Stomach smooth muscle (tissue), 2 donors: ENCODE data around the gene KBTBD6.
"Not testable (repeated sequence)": the region's sequence is repeated elsewhere in the genome, so short reads cannot be mapped to it uniquely, and the experiment has no call there.

Experiments
- H3K27ac ChIP-seq: one replicate; pipeline ENCODE4 v1.7.0; 2013; ENCODE audit warnings: mild to moderate bottlenecking, low read length, inconsistent platforms
- H3K27me3 ChIP-seq, 2 donors: one replicate each; pipeline ENCODE4 v1.7.0; 2013; ENCODE audit warnings: low read length in 2 of 2; ENCODE audit not compliant: insufficient read depth in 2 of 2, control insufficient read depth in 1 of 2
- H3K36me3 ChIP-seq, 2 donors: one replicate each; pipeline ENCODE4 v1.7.0; 2013; ENCODE audit warnings: low read length in 2 of 2; ENCODE audit not compliant: control insufficient read depth in 2 of 2, insufficient read depth in 2 of 2
- H3K4me1 ChIP-seq: one replicate; pipeline ENCODE4 v1.7.0; 2013; ENCODE audit warnings: low read length; ENCODE audit not compliant: control insufficient read depth, insufficient read depth
- H3K4me3 ChIP-seq, 2 donors: one replicate each; pipeline ENCODE4 v1.7.0; 2013; ENCODE audit warnings: low read length in 2 of 2
- H3K9ac ChIP-seq, 2 donors: one replicate each; pipeline ENCODE4 v1.7.0; 2013; ENCODE audit warnings: low read length in 2 of 2, mild to moderate bottlenecking in 1 of 2
- H3K9me3 ChIP-seq, 2 donors: one replicate each; pipeline ENCODE4 v1.7.0; 2013; ENCODE audit warnings: low read length in 2 of 2; ENCODE audit not compliant: control insufficient read depth in 2 of 2
- donor health status: healthy.
- donor health status: Pancreatic carcinoma.

Gene KBTBD6

DNA sequence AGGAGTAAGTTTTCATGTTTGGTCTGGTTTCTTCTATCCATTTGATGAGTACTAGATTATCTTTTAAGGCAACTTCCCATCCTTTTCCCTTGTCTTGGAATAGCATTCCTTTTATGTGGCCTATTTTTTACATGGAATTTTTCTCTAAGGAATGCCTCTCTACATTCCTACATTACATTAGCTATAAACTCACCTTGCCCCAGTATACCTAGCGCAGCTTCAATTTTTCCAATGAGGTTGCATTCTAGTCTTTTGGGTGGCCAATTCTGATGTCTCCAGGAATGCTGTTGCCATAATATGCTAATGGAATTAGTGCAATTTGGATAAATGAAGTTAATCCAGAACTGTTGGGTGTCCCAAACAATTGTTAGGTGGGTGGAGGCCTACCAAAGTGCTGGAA, 33.8 kb downstream of the KBTBD6 start:
- H3K27ac ChIP-seq, result no peak overlapping the region
- no peak overlapping the region for H3K9ac ChIP-seq
- H3K27me3 ChIP-seq, result no peaks in the 10 kb centered on the region
- H3K36me3 ChIP-seq, result no peaks in the 10 kb centered on the region
- no peaks in the 10 kb centered on the region for H3K9me3 ChIP-seq
- H3K4me3 ChIP-seq, result no peak overlapping the region
- no peaks in the 10 kb centered on the region for H3K4me1 ChIP-seq

- not testable (repeated sequence) for H3K27me3 ChIP-seq, H3K36me3 ChIP-seq, H3K9me3 ChIP-seq, H3K9ac ChIP-seq, H3K27ac ChIP-seq, H3K4me3 ChIP-seq, H3K4me1 ChIP-seq
Observed at GRCh38 chr13:41095681-41096080, 36.9 kb downstream of the KBTBD6 start.

DNA sequence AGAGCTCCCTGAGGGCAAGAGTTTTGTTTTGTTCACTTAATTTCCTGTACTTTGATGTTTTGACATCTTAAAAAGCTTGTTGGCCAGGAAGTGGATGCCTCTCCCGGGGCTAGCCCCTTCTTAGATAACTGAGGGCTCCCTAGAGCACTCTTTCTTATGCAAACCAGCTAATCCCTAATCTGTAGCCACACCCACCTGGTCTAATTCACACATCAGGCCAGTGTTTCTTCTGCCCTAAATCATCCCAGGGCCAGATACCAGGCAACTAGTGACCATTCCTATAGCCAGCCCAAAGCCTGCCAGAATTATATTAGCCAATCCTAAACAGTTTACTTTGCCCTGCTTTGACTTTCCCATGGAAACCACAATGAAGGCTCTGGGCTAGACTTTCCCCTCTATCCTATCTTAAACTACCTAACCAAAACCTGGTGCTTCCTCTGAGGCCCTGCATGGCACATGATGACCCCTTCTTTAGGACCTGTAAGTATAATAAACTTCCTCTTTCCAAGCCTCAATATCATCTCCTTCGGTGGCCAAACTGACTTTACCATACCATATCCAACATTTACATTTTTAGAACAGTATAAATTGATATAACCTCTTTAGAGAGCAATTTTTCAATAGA, 46.5 kb downstream of the KBTBD6 start:
- Histone ChIP-seq H3K4me3 (no peak overlapping the region), H3K9me3 (no peaks in the 10 kb centered on the region), H3K36me3 (peaks cover 11 to 13% of the 10 kb centered on the region in 2 donors), H3K27me3 (no peaks in the 10 kb centered on the region), H3K9ac (no peak overlapping the region), H3K27ac (no peak overlapping the region), H3K4me1 (no peaks in the 10 kb centered on the region)

- H3K4me1 ChIP-seq, result no peaks in the 10 kb centered on the region
- peaks cover 24 to 49% of the 10 kb centered on the region in 2 donors for H3K36me3 ChIP-seq
Observed at GRCh38 chr13:41079725-41080124, 52.9 kb downstream of the KBTBD6 start.

More at GRCh38 chr13:41079725-41080124, 52.9 kb downstream of the KBTBD6 start:
- Histone ChIP-seq H3K9ac (no peak overlapping the region), H3K27ac (no peak overlapping the region), H3K9me3 (no peaks in the 10 kb centered on the region), H3K27me3 (no peaks in the 10 kb centered on the region), H3K4me3 (no peak overlapping the region)
